Thyroid gland (tissue), 4 donors: ENCODE measurements around the gene PGM3. TPM values are rescaled to one million over a fixed set of nuclear protein-coding genes. Genes with fewer than 3 reads are reported as not detected.

Experiments
- DNase-seq, 2 donors: peaks; one replicate each; pipeline ENCODE4 v3.0.0-alpha.2; 2019
- H3K27ac ChIP-seq, 3 donors: fragments of 200-600 bp; sonication (generic); 1 replicate in 2 of 3; 2 replicates in 1 of 3; pipeline ENCODE4 v1.5.1; 2016 to 2019; ENCODE audit warnings: mild to moderate bottlenecking in 1 of 3, moderate library complexity in 1 of 3
- H3K27me3 ChIP-seq: fragments of 200-600 bp; sonication (generic); one replicate; pipeline ENCODE4 v1.5.1; 2019
- H3K36me3 ChIP-seq, 2 donors: fragments of 200-600 bp; sonication (generic); one replicate each; pipeline ENCODE4 v1.5.1; 2016 to 2019
- H3K4me1 ChIP-seq, 2 donors: fragments of 200-600 bp; sonication (generic); one replicate each; pipeline ENCODE4 v1.5.1; 2017 to 2019
- H3K4me3 ChIP-seq, 3 donors: fragments of 200-600 bp; sonication (generic); replicated peaks in 1 of 3; 1 replicate in 2 of 3; 2 replicates in 1 of 3; pipeline ENCODE4 v1.5.1; 2016; ENCODE audit warnings: mild to moderate bottlenecking in 1 of 3
- H3K9me3 ChIP-seq: fragments of 200-600 bp; sonication (generic); one replicate; pipeline ENCODE4 v1.5.1; 2017
- CTCF ChIP-seq, 6 experiments: fragments of 200-600 bp in 3 of 6; fragments of 450-650 bp in 3 of 6; sonication (generic) in 3 of 6; IDR thresholded peaks; one replicate each; pipeline ENCODE4 v1.5.1; 2016 to 2019; ENCODE audit warnings: antibody characterized with exemption in 6 of 6, mild to moderate bottlenecking in 2 of 6, inconsistent platforms in 1 of 6, moderate library complexity in 1 of 6
- POLR2A ChIP-seq, 2 donors: fragments of 450-650 bp; IDR thresholded peaks; one replicate each; pipeline ENCODE4 v1.6.1; 2017; ENCODE audit warnings: antibody characterized with exemption in 2 of 2, mild to moderate bottlenecking in 2 of 2, moderate library complexity in 1 of 2
- WGBS, 2 donors: methylation state at CpG; one replicate each; pipeline ENCODE4 v1.1.5; 2017; 5-methylcytosine and 5-hydroxymethylcytosine counted together
- intact Hi-C: fragments of 100-400 bp; cut with DNase I; formaldehyde crosslinking; loops from one replicate; pipeline ENCODE4 v1.15.1; 2023
- total RNA-seq, 4 donors: library from RNA; depleted of rRNA; stranded (reverse); fragments of >200 nt; gene quantifications; one replicate each; pipeline ENCODE4 v1.2.3, GENCODE V29; 2016

PGM3 gene
- total RNA-seq, 4 donors from 2014 or later, result 25.8 to 61.1 (median 32.1) TPM

- no peaks in the 10 kb centered on the region for H3K9me3 ChIP-seq
- H3K36me3 ChIP-seq, result peaks cover 10 to 30% of the 10 kb centered on the region in 2 donors
- intact Hi-C loops, result loop anchor here (10.0 kb wide), 1 partner anchor 54 kb away; no protein-coding TSS in a partner anchor
- 90 to 94% methylated on average over 3 of the region's 3 CpGs for WGBS, 2 donors
- no peak overlapping the region for H3K4me3 ChIP-seq
- no peak overlapping the region for H3K27ac ChIP-seq
- TF ChIP-seq CTCF (IDR thresholded peaks at IDR 0.05) (no peak), POLR2A (IDR thresholded peaks at IDR 0.05) (no peak)
- DNase-seq, result no peak
- no peaks in the 10 kb centered on the region for H3K27me3 ChIP-seq
- H3K4me1 ChIP-seq, result no peaks in the 10 kb centered on the region
Measured at GRCh38 chr6:83138758-83139157, 54.3 kb downstream of the PGM3 start.

- Histone ChIP-seq H3K4me1 (no peaks in the 10 kb centered on the region), H3K4me3 (no peak overlapping the region), H3K27ac (no peak overlapping the region), H3K36me3 (peaks cover 10 to 25% of the 10 kb centered on the region in 2 donors), H3K9me3 (no peaks in the 10 kb centered on the region), H3K27me3 (no peaks in the 10 kb centered on the region)
- intact Hi-C loops, result loop anchor here (10.0 kb wide), 1 partner anchor 53 kb away; no protein-coding TSS in a partner anchor
- 97 to 98% methylated on average over 5 of the region's 5 CpGs for WGBS, 2 donors
- no peak for TF ChIP-seq POLR2A (IDR thresholded peaks at IDR 0.05)
- no peak for TF ChIP-seq CTCF (IDR thresholded peaks at IDR 0.05)
- no peak for DNase-seq
Measured at GRCh38 chr6:83138118-83138722, 54.8 kb downstream of the PGM3 start.

GRCh38 chr6:83132121-83132520 is 60.9 kb downstream of the PGM3 start:
- intact Hi-C loops, result loop anchor here (10.0 kb wide), 1 partner anchor 47 kb away; no protein-coding TSS in a partner anchor
- no peak for DNase-seq
- Histone ChIP-seq H3K4me1 (no peaks in the 10 kb centered on the region), H3K9me3 (no peaks in the 10 kb centered on the region), H3K36me3 (peaks cover 25% of the 10 kb centered on the region in 2 donors), H3K4me3 (no peak overlapping the region), H3K27ac (no peak overlapping the region), H3K27me3 (no peaks in the 10 kb centered on the region)
- TF ChIP-seq POLR2A (IDR thresholded peaks at IDR 0.05) (no peak), CTCF (IDR thresholded peaks at IDR 0.05) (no peak)
- WGBS, 2 donors, result 95 to 97% methylated on average over 3 of the region's 3 CpGs

GRCh38 chr6:83127976-83128375 is 65.1 kb downstream of the PGM3 start:
- Histone ChIP-seq H3K27me3 (no peaks in the 10 kb centered on the region), H3K36me3 (peaks cover 24 to 40% of the 10 kb centered on the region in 2 donors), H3K4me1 (no peaks in the 10 kb centered on the region), H3K4me3 (no peak overlapping the region), H3K9me3 (no peaks in the 10 kb centered on the region), H3K27ac (no peak overlapping the region)
- intact Hi-C loops, result no loop called here
- no peak for DNase-seq
- no peak for TF ChIP-seq POLR2A (IDR thresholded peaks at IDR 0.05)
- no peak for TF ChIP-seq CTCF (IDR thresholded peaks at IDR 0.05)
- 95 to 96% methylated on average over 2 of the region's 2 CpGs for WGBS, 2 donors

- WGBS, 2 donors, result 95 to 97% methylated on average over 5 of the region's 5 CpGs
- intact Hi-C loops, result no loop called here
- Histone ChIP-seq H3K27me3 (no peaks in the 10 kb centered on the region), H3K4me3 (no peak overlapping the region), H3K4me1 (no peaks in the 10 kb centered on the region), H3K9me3 (no peaks in the 10 kb centered on the region), H3K27ac (no peak overlapping the region), H3K36me3 (peaks cover 24 to 40% of the 10 kb centered on the region in 2 donors)
- DNase-seq, result no peak
- no peak for TF ChIP-seq CTCF (IDR thresholded peaks at IDR 0.05)
- TF ChIP-seq POLR2A (IDR thresholded peaks at IDR 0.05), result no peak
Measured at GRCh38 chr6:83127258-83127657, 65.8 kb downstream of the PGM3 start.
